K562 (cell line): Measurements from ENCODE around the gene PLEKHM3.

Experiments used
- MED1 ChIP-seq: sonication (generic); formaldehyde crosslinking; IDR thresholded peaks from 2 replicates; pipeline ENCODE4 v1.8.1; 2023; ENCODE audit warnings: missing genetic modification reagents, borderline replicate concordance
- PRPF4 ChIP-seq: fragments of 200-400 bp; formaldehyde crosslinking; IDR thresholded peaks from one replicate; pipeline ENCODE4 v1.6.1; 2017; ENCODE audit warnings: low read length, low read depth, mild to moderate bottlenecking; ENCODE audit not compliant: insufficient read depth, poor library complexity, severe bottlenecking
- TEAD4 ChIP-seq, 2 experiments: sonication (generic) in 1 of 2; formaldehyde crosslinking in 1 of 2; IDR thresholded peaks; 2 replicates each; pipeline versions ENCODE4 v1.6.1 to v1.8.0; 2012 to 2022; ENCODE audit warnings: borderline replicate concordance in 1 of 2, inconsistent platforms in 1 of 2, low read length in 1 of 2, mild to moderate bottlenecking in 1 of 2, missing genetic modification reagents in 1 of 2
- ZBED1 ChIP-seq: IDR thresholded peaks from 2 replicates; pipeline ENCODE4 v1.6.1; 2014

DNA sequence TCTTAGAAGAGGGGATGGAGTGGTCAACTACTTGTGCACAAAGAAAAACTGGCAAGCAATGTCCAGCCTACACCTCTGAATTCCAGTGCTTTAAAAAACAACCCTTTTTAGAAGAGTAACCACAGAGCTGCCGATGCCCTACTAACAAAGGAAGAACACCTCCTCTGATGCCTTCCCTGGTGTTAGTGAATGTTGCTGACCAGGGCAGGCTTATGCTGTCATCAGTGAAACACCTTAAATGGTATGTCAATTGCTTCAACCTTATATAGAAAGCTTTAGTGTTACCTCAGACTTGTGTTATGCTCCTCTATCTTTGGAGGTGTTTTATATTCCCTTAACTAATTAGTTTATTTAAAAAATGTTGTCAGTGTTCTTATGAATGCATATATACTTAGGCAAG is 175.9 kb downstream of the PLEKHM3 start:
- TF ChIP-seq MED1 (CRISPR knock-in tag) (no peak), ZBED1 (no peak), TEAD4 (IDR thresholded peaks at IDR 0.05; ENCODE audit: low read length) (no peak), TEAD4 (CRISPR knock-in tag; IDR thresholded peaks at IDR 0.05; ENCODE audit: borderline replicate concordance) (no peak), PRPF4 (no peak)
